Measurements from ENCODE around the gene DEPDC5. TPM values are rescaled to one million over a fixed set of nuclear protein-coding genes. Genes with fewer than 3 reads are reported as not detected.
"Not testable (repeated sequence)": the region's sequence is repeated elsewhere in the genome, so short reads cannot be mapped to it uniquely, and the experiment has no call there.

DEPDC5 gene
- total RNA-seq, 1 experiment from 2014 or later, result 40.2 TPM

DNA sequence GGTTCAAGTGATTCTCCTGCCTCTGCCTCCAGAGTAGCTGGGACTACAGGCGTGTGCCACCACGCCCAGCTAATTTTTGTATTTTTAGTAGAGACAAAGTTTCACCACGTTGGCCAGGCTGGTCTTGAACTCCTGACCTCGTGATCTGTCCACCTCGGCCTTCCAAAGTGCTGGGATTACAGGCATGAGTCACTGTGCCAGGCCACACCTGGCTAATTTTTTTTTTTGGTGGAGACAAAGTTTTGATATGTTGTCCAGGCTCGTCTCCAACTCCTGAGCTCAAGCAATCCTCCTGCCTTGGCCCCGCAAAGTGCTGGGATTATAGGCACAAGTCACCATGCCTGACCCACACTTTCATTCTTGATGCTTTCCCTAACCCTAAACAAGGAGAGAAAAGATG lies 13.5 kb upstream of the DEPDC5 start:
- H3K27me3 ChIP-seq (ENCODE audit: low read length); H3K4me2 ChIP-seq (ENCODE audit: low read depth, low read length, poor library complexity, severe bottlenecking); H3K9me2 ChIP-seq (replicated peaks; ENCODE audit: insufficient read depth, low read length); H3K9me3 ChIP-seq (ENCODE audit: low read length); H4K20me1 ChIP-seq (ENCODE audit: insufficient read depth, low read depth, low read length); H3K4me1 ChIP-seq (ENCODE audit: low read length); DNase-seq; H2AFZ ChIP-seq (ENCODE audit: low read length); H3K4me3 ChIP-seq (ENCODE audit: low read length); H3K27ac ChIP-seq (ENCODE audit: low read length); H3K9ac ChIP-seq (ENCODE audit: low read length): not testable (repeated sequence)
- H3K79me2 ChIP-seq (ENCODE audit: low read length), result peaks cover 85% of the 10 kb centered on the region
- peaks cover 20% of the 10 kb centered on the region; the same call in 1 of the 2 replicates for H3K36me3 ChIP-seq (ENCODE audit: insufficient read depth, low read length)

DNA sequence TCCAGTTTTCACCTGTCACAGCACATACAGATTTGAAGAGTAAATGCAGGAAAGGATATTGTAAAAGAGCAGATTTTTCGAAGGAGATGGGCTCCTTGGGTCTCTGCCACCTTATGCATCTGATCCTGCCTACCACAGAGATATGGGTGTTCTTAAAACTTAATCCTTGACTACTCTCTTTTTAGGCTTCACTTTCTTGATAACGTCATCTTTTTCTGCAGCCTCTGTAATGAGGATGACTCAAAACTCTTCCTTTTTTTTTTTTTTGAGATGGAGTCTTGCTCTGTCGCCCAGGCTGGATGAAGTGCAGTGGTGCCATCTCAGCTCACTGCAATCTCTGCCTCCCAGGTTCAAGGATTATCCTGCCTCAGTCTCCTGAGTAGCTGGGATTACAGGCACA lies 11.7 kb upstream of the DEPDC5 start:
- DNase-seq, result peak; percentile 41
- Histone ChIP-seq H3K9me3 (ENCODE audit: low read length) (no peaks in the 10 kb centered on the region), H3K9me2 (replicated peaks; ENCODE audit: insufficient read depth, low read length) (no peaks in the 10 kb centered on the region), H3K4me3 (ENCODE audit: low read length) (no peak overlapping the region), H3K27ac (ENCODE audit: low read length) (no peak overlapping the region), H4K20me1 (ENCODE audit: insufficient read depth, low read depth, low read length) (no peaks in the 10 kb centered on the region), H3K79me2 (ENCODE audit: low read length) (peaks cover 84% of the 10 kb centered on the region), H3K4me2 (ENCODE audit: low read depth, low read length, poor library complexity, severe bottlenecking) (no peak overlapping the region), H3K9ac (ENCODE audit: low read length) (no peak overlapping the region), H3K27me3 (ENCODE audit: low read length) (no peaks in the 10 kb centered on the region), H3K4me1 (ENCODE audit: low read length) (no peaks in the 10 kb centered on the region), H3K36me3 (ENCODE audit: insufficient read depth, low read length) (peaks cover 24% of the 10 kb centered on the region; the same call in 1 of the 2 replicates), H2AFZ (ENCODE audit: low read length) (no peak overlapping the region)

DNA sequence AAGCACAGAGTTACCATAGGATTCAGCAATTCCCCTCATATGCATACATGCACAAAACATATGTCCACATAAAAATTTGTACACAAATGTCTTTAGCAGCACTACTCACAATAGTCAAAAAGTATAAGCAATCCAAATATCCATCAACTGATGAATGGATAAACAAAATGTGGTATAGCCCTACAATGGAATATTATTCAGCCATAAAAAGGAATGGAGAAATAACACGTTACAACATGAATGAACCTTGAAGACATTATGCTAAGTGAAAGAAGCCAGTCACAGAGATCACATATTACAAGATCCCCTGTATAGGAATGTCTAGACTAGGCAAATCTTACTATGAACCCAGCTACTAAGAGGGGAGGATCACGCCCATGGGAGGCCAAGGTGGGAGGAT lies 11.1 kb upstream of the DEPDC5 start:
- H3K79me2 ChIP-seq (ENCODE audit: low read length), result peaks cover 84% of the 10 kb centered on the region
- no peaks in the 10 kb centered on the region for H3K9me2 ChIP-seq (replicated peaks; ENCODE audit: insufficient read depth, low read length)
- no peak for DNase-seq
- no peak overlapping the region for H2AFZ ChIP-seq (ENCODE audit: low read length)
- no peaks in the 10 kb centered on the region for H4K20me1 ChIP-seq (ENCODE audit: insufficient read depth, low read depth, low read length)
- H3K4me1 ChIP-seq (ENCODE audit: low read length), result peaks cover 3% of the 10 kb centered on the region
- H3K4me3 ChIP-seq (ENCODE audit: low read length), result no peak overlapping the region
- H3K27me3 ChIP-seq (ENCODE audit: low read length), result no peaks in the 10 kb centered on the region
- no peak overlapping the region for H3K9ac ChIP-seq (ENCODE audit: low read length)
- H3K9me3 ChIP-seq (ENCODE audit: low read length), result no peaks in the 10 kb centered on the region
- H3K27ac ChIP-seq (ENCODE audit: low read length), result no peak overlapping the region
- no peak overlapping the region for H3K4me2 ChIP-seq (ENCODE audit: low read depth, low read length, poor library complexity, severe bottlenecking)
- H3K36me3 ChIP-seq (ENCODE audit: insufficient read depth, low read length), result peaks cover 29% of the 10 kb centered on the region; the same call in 1 of the 2 replicates

DNA sequence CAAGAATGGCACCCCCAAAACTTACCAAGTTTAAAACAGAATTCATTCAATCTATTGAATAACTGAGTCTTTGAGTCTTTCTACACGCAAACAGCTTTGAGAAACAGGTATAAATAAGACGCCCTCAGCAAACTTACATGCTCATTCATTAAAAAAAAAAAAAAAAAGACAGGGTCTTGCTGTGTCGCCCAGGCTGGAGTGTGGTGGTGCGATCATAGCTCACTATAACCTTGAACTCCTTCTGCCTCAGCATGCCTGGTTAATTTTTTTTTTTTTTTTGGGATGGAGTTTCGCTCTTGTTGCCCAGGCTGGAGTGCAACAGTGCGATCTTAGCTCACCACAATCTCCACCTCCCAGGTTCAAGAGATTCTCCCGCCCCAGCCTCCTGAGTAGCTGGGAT lies 9.9 kb upstream of the DEPDC5 start:
- Histone ChIP-seq H3K4me3 (ENCODE audit: low read length) (no peak overlapping the region), H3K36me3 (ENCODE audit: insufficient read depth, low read length) (peaks cover 28% of the 10 kb centered on the region; the same call in 1 of the 2 replicates), H3K9me2 (replicated peaks; ENCODE audit: insufficient read depth, low read length) (no peaks in the 10 kb centered on the region), H3K79me2 (ENCODE audit: low read length) (peaks cover 84% of the 10 kb centered on the region), H2AFZ (ENCODE audit: low read length) (no peak overlapping the region), H3K4me2 (ENCODE audit: low read depth, low read length, poor library complexity, severe bottlenecking) (no peak overlapping the region), H3K27me3 (ENCODE audit: low read length) (no peaks in the 10 kb centered on the region), H3K9ac (ENCODE audit: low read length) (no peak overlapping the region), H3K4me1 (ENCODE audit: low read length) (peaks cover 14% of the 10 kb centered on the region), H3K9me3 (ENCODE audit: low read length) (no peaks in the 10 kb centered on the region), H3K27ac (ENCODE audit: low read length) (no peak overlapping the region), H4K20me1 (ENCODE audit: insufficient read depth, low read depth, low read length) (no peaks in the 10 kb centered on the region)
- no peak for DNase-seq

DNA sequence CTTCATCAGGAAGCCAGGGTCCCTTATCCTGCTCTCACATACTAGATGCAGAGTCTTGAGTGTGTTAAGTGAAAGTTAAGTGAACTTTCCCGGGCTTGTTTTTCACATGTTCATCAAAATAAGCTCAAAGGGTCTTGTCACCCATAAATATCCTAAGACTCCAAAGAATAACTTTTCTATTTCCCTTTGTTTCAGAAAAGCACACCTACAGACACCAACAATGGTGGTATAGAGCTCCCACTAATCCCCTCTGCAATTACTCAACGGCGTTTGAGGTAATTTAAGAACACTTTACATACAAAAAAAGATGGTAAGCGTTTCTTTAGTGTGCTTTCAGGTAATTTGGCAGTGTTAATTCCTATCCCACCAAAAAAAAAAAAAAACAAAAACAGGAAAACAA lies 6.4 kb upstream of the DEPDC5 start:
- Histone ChIP-seq H3K27ac (ENCODE audit: low read length) (no peak overlapping the region), H3K79me2 (ENCODE audit: low read length) (peaks cover 61% of the 10 kb centered on the region), H3K27me3 (ENCODE audit: low read length) (no peaks in the 10 kb centered on the region), H3K4me2 (ENCODE audit: low read depth, low read length, poor library complexity, severe bottlenecking) (no peak overlapping the region), H3K9ac (ENCODE audit: low read length) (no peak overlapping the region), H2AFZ (ENCODE audit: low read length) (no peak overlapping the region), H3K9me2 (replicated peaks; ENCODE audit: insufficient read depth, low read length) (no peaks in the 10 kb centered on the region), H3K4me3 (ENCODE audit: low read length) (no peak overlapping the region), H3K36me3 (ENCODE audit: insufficient read depth, low read length) (peaks cover 21% of the 10 kb centered on the region; the same call in 1 of the 2 replicates), H3K9me3 (ENCODE audit: low read length) (no peaks in the 10 kb centered on the region), H4K20me1 (ENCODE audit: insufficient read depth, low read depth, low read length) (no peaks in the 10 kb centered on the region), H3K4me1 (ENCODE audit: low read length) (peaks cover 22% of the 10 kb centered on the region)
- no peak for DNase-seq

DNA sequence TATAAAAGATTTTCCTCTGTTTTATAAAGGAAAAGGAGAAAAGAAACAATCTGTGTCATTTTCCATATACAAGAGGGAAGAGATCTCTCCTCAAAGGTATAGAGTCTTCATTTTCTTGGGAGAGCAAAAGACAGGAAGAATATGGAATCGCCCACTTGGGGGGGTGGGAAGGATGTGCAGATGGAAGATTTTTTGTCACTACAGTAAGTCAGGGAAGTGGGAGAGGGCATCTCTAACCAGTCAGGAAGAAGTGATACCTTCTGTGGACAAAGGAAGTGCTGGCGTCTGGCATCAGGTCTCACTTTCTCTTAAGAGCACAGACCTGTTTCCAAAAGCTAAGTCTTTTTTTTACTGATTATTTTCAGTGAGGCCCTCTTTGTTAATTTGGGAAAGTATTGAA lies 5.3 kb upstream of the DEPDC5 start:
- Histone ChIP-seq H4K20me1 (ENCODE audit: insufficient read depth, low read depth, low read length) (no peaks in the 10 kb centered on the region), H3K9me3 (ENCODE audit: low read length) (no peaks in the 10 kb centered on the region), H3K4me3 (ENCODE audit: low read length) (peak overlapping the region; percentile 81), H3K36me3 (ENCODE audit: insufficient read depth, low read length) (peaks cover 21% of the 10 kb centered on the region; the same call in 1 of the 2 replicates), H3K9me2 (replicated peaks; ENCODE audit: insufficient read depth, low read length) (no peaks in the 10 kb centered on the region), H3K27ac (ENCODE audit: low read length) (peak overlapping the region; percentile 86), H3K27me3 (ENCODE audit: low read length) (no peaks in the 10 kb centered on the region), H2AFZ (ENCODE audit: low read length) (no peak overlapping the region), H3K9ac (ENCODE audit: low read length) (peak overlapping the region; percentile 97), H3K4me1 (ENCODE audit: low read length) (peaks cover 29% of the 10 kb centered on the region), H3K79me2 (ENCODE audit: low read length) (peaks cover 51% of the 10 kb centered on the region), H3K4me2 (ENCODE audit: low read depth, low read length, poor library complexity, severe bottlenecking) (peak overlapping the region; percentile 86)
- DNase-seq, result no peak

DNA sequence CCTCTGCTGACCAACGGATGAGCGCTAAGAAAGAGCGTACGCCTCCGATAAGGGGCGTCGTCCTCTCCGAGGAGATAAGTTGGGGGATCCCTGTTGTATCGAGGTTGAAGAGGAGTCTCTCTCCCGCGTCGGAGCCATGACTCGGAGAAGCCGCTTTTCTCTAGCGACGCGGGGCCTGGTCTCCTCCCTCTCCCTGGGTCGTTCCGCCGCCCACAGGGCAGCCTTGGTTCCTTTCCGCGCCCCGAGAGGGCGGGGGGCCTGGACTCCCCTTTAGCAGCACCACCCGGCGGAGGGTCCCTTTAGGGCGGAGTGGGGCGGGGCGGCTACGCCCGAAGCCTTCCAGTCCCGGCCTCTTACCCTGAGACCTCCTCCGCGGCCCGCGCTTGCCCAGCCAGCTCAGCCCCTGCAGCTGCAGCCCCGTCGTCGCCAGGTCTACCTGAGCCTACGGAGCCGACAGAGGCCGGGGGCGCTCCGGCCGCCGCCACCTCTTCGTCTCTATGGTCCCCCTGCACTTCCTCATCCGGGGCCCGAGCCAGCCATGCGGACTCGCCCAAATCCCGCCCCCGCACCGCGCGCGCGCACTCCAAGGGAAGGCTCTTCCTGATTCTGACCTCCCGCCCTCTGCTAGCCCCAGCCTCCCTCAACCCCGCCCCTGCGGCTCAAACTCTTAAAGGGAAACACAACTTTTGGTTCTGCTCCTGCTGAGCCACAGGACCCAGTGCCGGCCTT lies 4.0 kb upstream of the DEPDC5 start, which contains the start of gene PRR14L:
Gene PRR14L (minus strand): TSS at position 497 of the 729 bp plus-strand sequence. CDS start 11,272 bp downstream, outside the sequence.
- H3K27me3 ChIP-seq (ENCODE audit: low read length), result no peaks in the 10 kb centered on the region
- peak within 1 kb of the TSS; percentile 86 for H3K27ac ChIP-seq (ENCODE audit: low read length)
- H3K9me3 ChIP-seq (ENCODE audit: low read length), result no peaks in the 10 kb centered on the region
- DNase-seq, result peak; percentile 99
- H3K4me1 ChIP-seq (ENCODE audit: low read length), result peaks cover 34% of the 10 kb centered on the region
- H3K4me3 ChIP-seq (ENCODE audit: low read length), result peak within 1 kb of the TSS; percentile 81
- peaks cover 16% of the 10 kb centered on the region; the same call in 1 of the 2 replicates for H3K36me3 ChIP-seq (ENCODE audit: insufficient read depth, low read length)
- peak within 1 kb of the TSS; percentile 86 for H3K4me2 ChIP-seq (ENCODE audit: low read depth, low read length, poor library complexity, severe bottlenecking)
- no peaks in the 10 kb centered on the region for H3K9me2 ChIP-seq (replicated peaks; ENCODE audit: insufficient read depth, low read length)
- peak within 1 kb of the TSS; percentile 25; the same call in 1 of the 2 replicates for H2AFZ ChIP-seq (ENCODE audit: low read length)
- H3K9ac ChIP-seq (ENCODE audit: low read length), result peak within 1 kb of the TSS; percentile 97
- H4K20me1 ChIP-seq (ENCODE audit: insufficient read depth, low read depth, low read length), result no peaks in the 10 kb centered on the region
- H3K79me2 ChIP-seq (ENCODE audit: low read length), result peaks cover 46% of the 10 kb centered on the region

DNA sequence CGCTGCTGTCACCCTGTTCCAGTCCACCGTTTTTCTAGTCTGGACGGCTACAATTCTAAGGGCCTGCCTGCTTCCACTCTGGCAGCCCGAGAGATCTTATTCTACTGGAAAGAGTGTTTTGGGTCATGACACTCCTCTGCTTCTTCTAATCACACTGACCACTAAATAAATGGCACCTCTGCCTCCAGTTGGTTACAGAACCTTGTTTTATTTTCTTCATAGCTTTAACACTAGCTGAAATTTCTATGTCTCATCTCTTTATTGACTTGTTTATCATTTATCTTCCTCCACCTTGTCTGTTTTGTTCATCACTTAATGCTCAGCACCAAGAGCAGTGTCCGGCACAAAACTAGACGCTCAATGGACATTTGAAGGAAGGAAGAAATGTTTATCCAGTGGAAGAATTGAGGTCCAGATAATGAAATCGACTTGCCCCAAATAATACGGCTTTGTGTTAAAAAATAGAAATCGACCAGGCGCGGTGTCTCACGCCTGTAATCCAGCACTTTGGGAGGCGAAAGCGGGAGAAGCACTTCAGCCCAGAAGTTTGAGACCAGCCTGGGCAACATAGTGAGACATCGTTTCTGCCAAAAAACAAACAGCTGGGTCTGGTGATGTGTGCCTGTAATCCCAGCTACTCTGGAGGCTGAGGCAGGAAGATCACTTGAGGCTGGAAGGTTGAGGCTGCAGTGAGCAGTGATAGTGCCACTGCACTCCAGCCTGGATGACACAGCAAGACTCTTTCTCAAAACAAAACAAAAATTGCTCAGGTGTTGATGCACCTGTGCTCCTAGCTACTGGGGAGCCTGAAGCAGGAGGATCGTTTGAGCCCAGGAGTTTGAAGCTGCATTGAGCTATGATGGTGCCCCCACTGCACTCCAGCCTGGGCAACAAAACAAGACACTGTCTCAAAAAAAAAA lies 3.2 kb upstream of the DEPDC5 start:
- Histone ChIP-seq H3K4me1 (ENCODE audit: low read length) (peaks cover 42% of the 10 kb centered on the region), H3K27ac (ENCODE audit: low read length) (peak overlapping the region; percentile 86), H3K36me3 (ENCODE audit: insufficient read depth, low read length) (peaks cover 15% of the 10 kb centered on the region; the same call in 1 of the 2 replicates), H3K4me3 (ENCODE audit: low read length) (peak overlapping the region; percentile 81), H3K9ac (ENCODE audit: low read length) (peak overlapping the region; percentile 72), H3K4me2 (ENCODE audit: low read depth, low read length, poor library complexity, severe bottlenecking) (peak overlapping the region; percentile 86), H3K9me2 (replicated peaks; ENCODE audit: insufficient read depth, low read length) (no peaks in the 10 kb centered on the region), H3K79me2 (ENCODE audit: low read length) (peaks cover 52% of the 10 kb centered on the region), H3K9me3 (ENCODE audit: low read length) (no peaks in the 10 kb centered on the region), H4K20me1 (ENCODE audit: insufficient read depth, low read depth, low read length) (no peaks in the 10 kb centered on the region), H3K27me3 (ENCODE audit: low read length) (no peaks in the 10 kb centered on the region), H2AFZ (ENCODE audit: low read length) (no peak overlapping the region)
- DNase-seq, result no peak
